Left lobe of liver (tissue), 2 donors: ENCODE data around the gene FAM120B. TPM values are rescaled to one million over a fixed set of nuclear protein-coding genes. Genes with fewer than 3 reads are reported as not detected.

Experiments used
- ATAC-seq: fragments of 200-7000 bp; cut with Tn5 transposase; one replicate; pipeline ENCODE4 v1.9.1; 2020; ENCODE audit warnings: mild to moderate bottlenecking, moderate library complexity
- DNase-seq: peaks from one replicate; pipeline ENCODE4 v3.0.0-alpha.2; 2020; ENCODE audit warnings: low spot score
- total RNA-seq: library from RNA; stranded (reverse); gene quantifications from one replicate; pipeline ENCODE4 v1.2.1, GENCODE V29; 2021
- donor health status: DM: no; HTN: no; CAD: no; lungs with moderate emphysema.
- donor health status: DM: no; HTN: yes; CAD: no.

The FAM120B gene
- total RNA-seq, 1 donor from 2014 or later = 11.6 TPM

DNA sequence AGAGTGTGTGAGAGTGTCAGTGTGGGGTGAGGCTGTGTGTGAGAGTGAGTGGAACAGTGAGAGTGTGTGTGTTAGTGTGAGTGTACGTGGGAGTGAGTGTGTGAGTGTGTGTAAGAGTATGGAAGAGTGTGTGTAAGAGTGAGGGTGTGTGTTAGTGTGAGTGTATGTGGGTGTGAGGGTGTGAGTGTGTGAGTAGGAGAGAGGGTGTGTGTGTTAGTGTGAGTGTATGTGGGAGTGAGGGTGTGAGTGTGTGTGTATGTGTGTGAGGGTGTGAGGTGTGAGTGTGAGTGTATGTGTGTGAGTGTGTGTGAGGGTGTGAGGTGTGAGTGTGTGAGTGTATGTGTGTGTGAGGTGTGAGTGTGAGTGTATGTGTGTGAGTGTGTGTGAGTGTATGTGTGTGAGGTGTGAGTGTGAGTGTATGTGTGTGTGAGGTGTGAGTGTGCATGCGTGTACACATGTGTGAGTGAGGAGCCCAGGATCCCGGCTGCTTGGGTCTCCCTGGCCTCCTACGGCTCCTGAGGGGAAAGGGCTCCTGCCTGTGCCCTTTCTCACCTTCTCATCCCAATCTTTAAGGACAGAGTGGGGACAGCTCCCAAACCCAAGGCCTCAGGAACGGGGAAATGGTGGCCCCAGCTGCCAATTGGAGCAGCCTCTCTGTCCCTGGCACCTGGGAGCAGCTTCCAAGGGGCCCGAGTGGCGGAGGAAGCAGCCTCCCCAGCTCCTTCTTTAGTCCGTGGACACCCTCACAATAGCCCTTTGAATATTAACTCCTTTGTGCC lies 146.4 kb downstream of the FAM120B start:
- DNase-seq = no peak

DNA sequence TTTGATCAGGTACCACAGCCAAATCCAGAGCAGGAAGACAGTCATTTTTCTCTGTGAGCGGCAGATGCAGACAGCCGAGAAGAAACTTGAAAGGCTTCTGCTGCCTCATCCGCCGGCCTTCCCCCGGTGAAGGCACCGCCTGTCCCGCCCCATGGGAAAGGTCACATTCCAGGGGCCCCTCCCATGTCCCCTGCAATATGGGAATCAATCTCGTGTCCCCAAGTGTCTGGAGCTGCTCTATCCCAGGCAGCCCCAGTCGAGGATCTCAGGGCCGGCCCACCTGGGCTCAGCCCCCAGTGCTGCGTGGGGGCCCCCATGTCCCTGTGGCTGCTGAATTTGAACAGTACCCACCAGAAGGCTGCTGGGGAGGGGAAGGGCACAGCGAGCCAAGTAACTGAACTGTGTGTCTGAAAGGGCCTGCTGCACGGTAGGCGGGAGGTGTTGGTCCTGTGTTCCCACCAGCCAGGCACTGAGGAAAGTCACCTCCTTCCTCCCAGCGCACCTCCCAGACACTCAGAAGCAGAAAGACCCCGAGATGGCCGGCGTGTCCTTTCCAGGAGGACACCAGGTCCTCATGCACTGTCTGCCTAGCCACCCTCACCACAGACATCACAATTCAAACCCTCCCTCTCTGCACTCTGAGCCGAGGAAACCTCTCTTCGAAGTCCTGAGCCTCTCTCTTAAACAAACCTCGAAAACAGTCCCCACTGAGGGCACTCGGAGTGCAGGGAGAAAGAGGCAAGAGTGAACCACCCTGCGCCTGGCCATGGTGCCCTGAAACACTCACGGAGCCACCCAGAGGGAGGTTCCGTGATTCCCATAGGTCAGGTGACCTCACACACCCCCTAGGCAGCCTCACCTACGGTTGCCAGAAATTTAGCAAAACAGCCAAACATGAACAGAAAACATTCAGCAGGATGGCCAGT lies 147.3 kb downstream of the FAM120B start:
- no peak for DNase-seq

More for the DNA sequence above, 146.4 kb downstream of the FAM120B start:
- no peak for ATAC-seq

DNA sequence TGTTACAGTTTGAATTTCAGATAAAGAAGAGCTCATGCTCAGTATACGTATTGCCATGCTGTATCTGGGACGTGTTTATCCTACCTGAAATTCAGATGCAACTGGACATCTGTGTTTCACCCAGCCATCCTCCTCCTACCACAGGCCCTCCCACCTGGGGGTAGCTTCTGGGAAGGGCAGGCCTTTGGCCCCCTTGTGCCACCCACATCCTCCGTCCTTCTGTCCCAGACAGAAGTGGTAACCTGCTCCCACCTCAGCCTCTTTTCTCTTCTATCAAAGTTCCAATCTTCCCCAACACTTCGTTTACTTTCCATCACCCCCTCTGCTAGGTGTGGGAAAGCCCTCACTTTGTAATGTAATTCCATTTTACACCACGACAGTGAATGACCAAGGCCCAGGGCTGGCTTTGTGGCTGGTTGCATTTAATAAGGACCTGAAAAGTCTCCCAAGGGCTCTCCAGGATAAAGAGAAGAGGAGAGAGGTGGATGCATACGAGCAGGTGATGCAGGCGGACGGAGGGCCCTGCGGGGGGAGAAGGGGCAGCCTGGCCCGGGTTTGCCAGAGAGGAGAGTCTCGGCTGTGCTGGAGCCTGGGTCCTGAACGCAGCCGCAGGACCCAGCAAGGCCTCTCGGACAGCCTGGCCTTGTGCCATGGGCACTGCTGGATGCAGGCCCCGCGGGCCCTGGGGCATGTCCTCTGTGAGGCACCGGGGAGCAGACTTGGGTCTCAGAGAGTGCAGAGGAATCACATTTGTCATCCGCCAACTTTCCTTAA lies 148.1 kb downstream of the FAM120B start:
- ATAC-seq = no peak

More for the DNA sequence above, 147.3 kb downstream of the FAM120B start:
- ATAC-seq = no peak

DNA sequence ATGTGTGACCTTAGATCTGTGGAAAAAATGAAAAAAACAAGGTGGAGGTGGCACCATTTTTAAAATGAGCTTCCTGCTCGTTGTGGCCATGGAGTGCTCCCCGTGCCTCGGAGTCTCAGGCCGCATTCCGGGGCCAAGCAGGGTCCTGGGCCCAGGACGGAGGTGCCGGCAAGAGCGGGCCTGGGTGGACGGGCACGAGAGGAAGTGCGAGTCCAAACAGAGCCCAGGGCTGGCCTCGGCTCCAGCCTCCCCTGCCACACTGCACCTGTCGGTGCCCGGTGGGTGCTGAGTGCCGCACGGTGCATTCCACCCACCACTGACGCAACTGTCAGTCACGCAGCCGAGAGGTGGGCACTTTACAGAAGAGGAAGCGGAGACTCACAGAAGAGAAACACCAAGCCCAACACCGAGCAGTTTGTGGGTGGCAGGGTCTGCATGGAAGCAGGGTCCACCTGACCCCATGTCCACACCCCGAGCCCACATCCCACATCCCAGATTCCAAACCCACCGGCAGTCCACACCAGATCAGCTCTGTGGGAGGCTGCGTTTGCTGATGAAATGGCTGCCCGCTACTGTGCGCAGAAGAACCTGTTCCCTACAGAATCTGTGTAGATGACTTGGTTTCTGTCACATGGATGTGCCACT lies 148.9 kb downstream of the FAM120B start:
- no peak for DNase-seq
- ATAC-seq = no peak

More for the DNA sequence above, 148.1 kb downstream of the FAM120B start:
- peak; percentile 30 for DNase-seq

DNA sequence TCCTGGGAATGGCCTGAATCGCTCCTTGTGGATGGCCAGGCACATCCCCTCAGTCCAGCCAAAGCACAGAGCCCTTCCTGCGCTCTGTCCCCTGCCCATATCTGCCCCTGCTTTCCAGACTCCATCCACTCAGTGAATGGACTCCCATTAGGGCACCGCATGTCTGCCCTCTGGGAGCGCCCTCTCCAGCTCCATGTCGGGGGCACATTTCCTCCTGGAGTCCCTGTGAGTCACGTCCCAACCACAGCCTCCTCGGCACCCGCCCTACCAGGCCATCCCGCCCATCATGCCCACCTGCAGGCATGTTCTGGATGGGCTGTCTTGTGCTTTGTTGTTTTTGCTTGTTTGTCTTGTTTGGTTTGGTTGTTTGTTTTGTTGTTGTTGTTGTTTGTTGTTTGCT lies 149.8 kb downstream of the FAM120B start:
- no peak for DNase-seq

More for the DNA sequence above, 149.8 kb downstream of the FAM120B start:
- ATAC-seq = no peak

Other genes with a start within 250 kb of the FAM120B start
- gene DLL1, start 15.7 kb upstream of the FAM120B start, total RNA-seq = 4.9 TPM
- 89.8 TPM for gene PSMB1, start 246.5 kb downstream of the FAM120B start, total RNA-seq
- gene TBP, start 247.6 kb downstream of the FAM120B start, total RNA-seq = 6.4 TPM